ENCODE measurements around the gene PKD1L1.

- no peak for TF ChIP-seq NFIC (IDR thresholded peaks at IDR 0.05)
- no peak for TF ChIP-seq TCF12 (IDR thresholded peaks at IDR 0.05; ENCODE audit: low read depth)
- TF ChIP-seq YY1 (IDR thresholded peaks at IDR 0.05; ENCODE audit: low read depth): no peak
- TF ChIP-seq REST (IDR thresholded peaks at IDR 0.05; ENCODE audit: low read depth): no peak
- no peak for TF ChIP-seq TAF1 (IDR thresholded peaks at IDR 0.05; ENCODE audit: low read depth)
- TF ChIP-seq RAD21 (IDR thresholded peaks at IDR 0.05; ENCODE audit: low read depth): no peak
- no peak for TF ChIP-seq EP300 (IDR thresholded peaks at IDR 0.05; ENCODE audit: borderline replicate concordance)
- no peak for TF ChIP-seq MAX (IDR thresholded peaks at IDR 0.05)
- TF ChIP-seq FOXM1 (IDR thresholded peaks at IDR 0.05; ENCODE audit: borderline replicate concordance, low read depth): no peak
- no peak for TF ChIP-seq CREB1 (IDR thresholded peaks at IDR 0.05; ENCODE audit: low read depth)
- TF ChIP-seq ZBTB7A (IDR thresholded peaks at IDR 0.05; ENCODE audit: low read depth): no peak
- no peak for TF ChIP-seq TEAD4 (IDR thresholded peaks at IDR 0.05)
- no peak for TF ChIP-seq USF1 (IDR thresholded peaks at IDR 0.05)
- no peak for TF ChIP-seq EGR1 (IDR thresholded peaks at IDR 0.05)
These were observed 58.1 kb downstream of the PKD1L1 start for GRCh38 chr7:47890125-47890524.
